Activated T-helper 1 cell treated with anti-CD3 and anti-CD28 coated beads, Interleukin-12 subunit alpha, Interleukin-12 subunit beta, Interleukin-2, Interleukin-4 antibody, amounts not matched to agents 30 ng/mL and 10 ng/mL and 1 ng/mL, durations not matched to agents 14 hours and 24 hours and 36 hours (primary cell): ENCODE data around the gene ENPP5. TPM values are rescaled to one million over a fixed set of nuclear protein-coding genes. Genes with fewer than 3 reads are reported as not detected.
"Not testable (repeated sequence)": the region's sequence is repeated elsewhere in the genome, so short reads cannot be mapped to it uniquely, and the experiment has no call there.

Experiments
- DNase-seq: peaks from one replicate; pipeline ENCODE4 v3.0.0; 2021; ENCODE audit warnings: low spot score
- H3K27ac Mint-ChIP-seq: one replicate; pipeline ENCODE4 v1.8.0; 2021; ENCODE audit warnings: mild to moderate bottlenecking, mixed read lengths
- H3K27me3 Mint-ChIP-seq: one replicate; pipeline ENCODE4 v1.8.0; 2022; ENCODE audit warnings: mild to moderate bottlenecking, moderate library complexity, mixed read lengths; ENCODE audit not compliant: insufficient read depth
- H3K36me3 Mint-ChIP-seq: one replicate; pipeline ENCODE4 v1.8.0; 2021; ENCODE audit warnings: low read depth, mixed read lengths
- H3K4me1 Mint-ChIP-seq: one replicate; pipeline ENCODE4 v1.8.0; 2021; ENCODE audit warnings: low read depth, mixed read lengths
- H3K4me3 Mint-ChIP-seq: one replicate; pipeline ENCODE4 v1.8.0; 2021; ENCODE audit warnings: mild to moderate bottlenecking, moderate library complexity, mixed read lengths
- H3K9me3 Mint-ChIP-seq: one replicate; pipeline ENCODE4 v1.8.0; 2021; ENCODE audit warnings: mixed read lengths
- intact Hi-C: fragments of 100-400 bp; cut with micrococcal nuclease; formaldehyde crosslinking; loops from one replicate; pipeline ENCODE4 v1.15.1; 2024
- total RNA-seq: library from RNA; stranded (reverse); gene quantifications from 2 replicates; pipeline ENCODE4 v1.2.3, GENCODE V29; 2022

Gene ENPP5
- total RNA-seq, 1 donor from 2014 or later: not detected

DNA sequence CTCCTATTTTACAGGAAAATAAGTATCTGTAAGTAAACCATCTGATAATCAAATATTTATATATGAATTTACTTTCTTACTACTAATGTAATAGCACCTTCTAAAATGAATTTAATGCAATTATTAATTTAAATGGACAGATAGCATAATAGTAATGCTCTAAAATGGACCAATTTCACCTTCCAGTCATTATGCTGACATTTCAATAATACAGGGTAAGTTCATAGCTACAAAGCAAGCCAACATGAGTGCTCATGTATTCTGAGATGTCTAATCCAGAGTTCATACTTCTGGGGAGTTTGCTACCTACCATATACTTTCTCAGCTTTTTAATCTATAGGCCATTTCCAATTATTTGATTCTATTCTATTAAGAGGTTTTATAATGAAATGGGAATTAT, 11.6 kb downstream of the ENPP5 start:
- Mint-ChIP-seq H3K9me3 (no peaks in the 10 kb centered on the region), H3K4me3 (no peak overlapping the region), H3K27ac (no peak overlapping the region), H3K27me3 (peaks cover 41% of the 10 kb centered on the region), H3K36me3 (no peaks in the 10 kb centered on the region), H3K4me1 (no peaks in the 10 kb centered on the region)
- intact Hi-C loops: no loop called here
- DNase-seq: no peak

DNA sequence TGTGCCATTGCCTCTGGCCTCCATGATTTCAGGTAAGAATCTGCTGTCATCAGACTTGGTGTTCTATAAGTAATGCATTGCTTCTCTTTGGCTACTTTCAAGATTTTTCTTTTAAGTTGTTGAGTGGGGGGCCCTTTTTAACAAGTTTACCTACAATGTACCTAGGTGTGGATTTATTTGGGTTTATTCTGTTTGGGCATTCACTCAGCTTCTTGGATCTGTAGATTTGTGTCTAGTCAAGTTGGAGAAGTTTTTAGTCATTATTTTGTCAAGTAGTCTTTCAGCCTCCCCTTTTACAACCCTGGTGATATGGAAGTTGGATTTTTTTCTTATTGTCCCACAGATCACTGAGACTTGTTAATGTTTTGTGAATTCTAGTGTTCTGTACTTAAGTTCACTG, 14.1 kb downstream of the ENPP5 start:
- H3K9me3 Mint-ChIP-seq: no peaks in the 10 kb centered on the region
- H3K4me1 Mint-ChIP-seq: no peaks in the 10 kb centered on the region
- H3K4me3 Mint-ChIP-seq: no peak overlapping the region
- intact Hi-C loops: no loop called here
- DNase-seq: no peak
- H3K27me3 Mint-ChIP-seq: peaks cover 42% of the 10 kb centered on the region
- H3K27ac Mint-ChIP-seq: no peak overlapping the region
- H3K36me3 Mint-ChIP-seq: no peaks in the 10 kb centered on the region

- H3K4me3 Mint-ChIP-seq, DNase-seq, H3K27ac Mint-ChIP-seq, H3K9me3 Mint-ChIP-seq, intact Hi-C loops, H3K36me3 Mint-ChIP-seq, H3K4me1 Mint-ChIP-seq: not testable (repeated sequence)
- H3K27me3 Mint-ChIP-seq: peaks cover 12% of the 10 kb centered on the region
Observed at GRCh38 chr6:46149066-46149465, 21.7 kb downstream of the ENPP5 start.

GRCh38 chr6:46144270-46144669, 26.5 kb downstream of the ENPP5 start:
- H3K27me3 Mint-ChIP-seq: no peaks in the 10 kb centered on the region

GRCh38 chr6:46138281-46138680, 32.5 kb downstream of the ENPP5 start:
- no peak for DNase-seq
- intact Hi-C loops: no loop called here
- no peak overlapping the region for H3K27ac Mint-ChIP-seq
- H3K4me1 Mint-ChIP-seq: no peaks in the 10 kb centered on the region
- H3K36me3 Mint-ChIP-seq: peaks cover 4% of the 10 kb centered on the region
- no peaks in the 10 kb centered on the region for H3K9me3 Mint-ChIP-seq
- H3K27me3 Mint-ChIP-seq: no peaks in the 10 kb centered on the region
- H3K4me3 Mint-ChIP-seq: no peak overlapping the region

More at GRCh38 chr6:46144270-46144669, 26.5 kb downstream of the ENPP5 start:
- Mint-ChIP-seq H3K4me3 (no peak overlapping the region), H3K4me1 (no peaks in the 10 kb centered on the region), H3K27ac (no peak overlapping the region), H3K36me3 (peaks cover 2% of the 10 kb centered on the region), H3K9me3 (no peaks in the 10 kb centered on the region)
- DNase-seq: no peak
- intact Hi-C loops: no loop called here

DNA sequence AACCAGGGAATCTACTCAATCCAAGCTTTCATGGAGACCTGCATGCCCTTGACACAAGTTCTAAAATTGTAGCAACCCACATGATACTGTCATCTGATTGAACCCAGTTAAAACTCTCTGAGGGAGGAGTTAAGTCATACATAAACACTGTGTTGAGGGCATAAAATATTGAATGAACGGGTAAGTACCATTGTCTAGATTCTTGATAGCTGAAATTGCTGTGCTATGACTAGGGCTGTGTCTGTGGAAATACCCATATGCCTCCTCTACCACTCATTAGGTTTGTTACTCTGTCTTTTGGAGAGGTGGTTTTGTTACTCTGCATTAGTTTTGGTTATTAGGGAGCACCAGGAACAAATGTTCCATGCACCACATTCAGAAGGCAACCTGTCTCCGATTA, 33.4 kb downstream of the ENPP5 start:
- Mint-ChIP-seq H3K9me3 (no peaks in the 10 kb centered on the region), H3K27ac (no peak overlapping the region), H3K4me3 (no peak overlapping the region), H3K36me3 (peaks cover 2% of the 10 kb centered on the region), H3K4me1 (no peaks in the 10 kb centered on the region), H3K27me3 (no peaks in the 10 kb centered on the region)
- intact Hi-C loops: no loop called here
- DNase-seq: no peak

DNA sequence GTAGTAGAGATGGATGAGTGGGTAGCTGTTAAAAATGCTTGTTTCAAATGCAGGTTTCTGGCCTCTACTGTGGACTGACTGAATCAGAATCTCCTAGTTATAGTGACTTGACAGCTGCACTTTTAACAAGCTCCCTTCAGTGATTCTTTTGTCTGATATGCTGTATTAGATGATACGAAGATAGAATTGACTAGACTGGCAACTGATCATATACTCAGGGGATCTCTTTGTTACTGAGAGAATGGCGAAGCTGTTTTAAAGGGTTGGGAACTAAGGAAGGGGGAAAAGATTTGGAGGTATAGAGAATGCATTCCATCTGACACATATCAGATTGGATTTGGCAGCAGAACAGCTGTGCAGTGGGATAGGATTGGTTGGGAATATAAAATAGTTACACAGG, 33.9 kb downstream of the ENPP5 start:
- intact Hi-C loops: no loop called here

DNA sequence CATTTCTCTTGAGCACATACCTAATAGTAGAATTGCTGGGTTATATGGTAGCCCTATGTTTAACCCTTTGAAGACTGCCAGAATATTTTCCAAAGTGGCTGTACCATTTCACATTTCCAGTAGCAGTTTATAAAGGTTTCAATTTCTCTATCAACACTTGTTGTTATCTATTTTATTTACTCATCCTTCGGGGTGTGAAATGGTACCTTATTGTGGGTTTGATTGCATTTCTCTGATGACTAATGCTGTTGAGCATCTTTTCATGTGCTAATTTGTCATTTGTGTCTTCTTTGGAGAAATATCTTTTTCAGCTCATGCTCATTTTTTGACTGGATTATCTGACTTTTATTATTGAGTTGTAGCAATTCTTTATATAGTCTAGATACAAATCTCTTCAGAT, 35.6 kb downstream of the ENPP5 start:
- Mint-ChIP-seq H3K9me3 (no peaks in the 10 kb centered on the region), H3K4me3 (no peak overlapping the region), H3K36me3 (peaks cover 2% of the 10 kb centered on the region), H3K27ac (no peak overlapping the region), H3K4me1 (peaks cover 7% of the 10 kb centered on the region), H3K27me3 (no peaks in the 10 kb centered on the region)
- intact Hi-C loops: no loop called here
- DNase-seq: no peak

More for the DNA sequence above, 33.9 kb downstream of the ENPP5 start:
- H3K27me3 Mint-ChIP-seq: no peaks in the 10 kb centered on the region
- H3K9me3 Mint-ChIP-seq: no peaks in the 10 kb centered on the region
- H3K4me3 Mint-ChIP-seq: no peak overlapping the region
- peaks cover 2% of the 10 kb centered on the region for H3K36me3 Mint-ChIP-seq
- DNase-seq: no peak
- H3K27ac Mint-ChIP-seq: no peak overlapping the region
- no peaks in the 10 kb centered on the region for H3K4me1 Mint-ChIP-seq

DNA sequence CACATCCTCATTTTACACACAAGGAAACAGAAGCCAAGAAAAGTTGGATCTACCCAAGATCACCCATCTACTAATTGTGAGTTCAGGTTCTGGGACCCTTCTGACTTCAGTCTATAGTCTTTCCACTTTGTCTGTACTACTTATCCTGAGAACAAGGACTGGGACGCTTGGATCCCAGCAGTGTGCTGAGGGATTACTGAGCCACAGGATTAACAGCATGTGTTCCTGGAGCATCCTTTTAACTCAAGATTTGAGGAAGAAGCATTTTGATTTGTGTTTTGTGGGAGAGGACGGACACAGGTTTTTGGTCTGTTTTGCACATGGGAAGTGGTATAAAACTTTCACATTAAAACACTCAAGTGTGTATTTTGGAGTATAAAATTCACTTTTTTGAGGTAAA, 36.6 kb downstream of the ENPP5 start:
- no peak overlapping the region for H3K27ac Mint-ChIP-seq
- H3K4me3 Mint-ChIP-seq: no peak overlapping the region
- H3K36me3 Mint-ChIP-seq: peaks cover 2% of the 10 kb centered on the region
- intact Hi-C loops: no loop called here
- DNase-seq: no peak
- peaks cover 14% of the 10 kb centered on the region for H3K4me1 Mint-ChIP-seq
- no peaks in the 10 kb centered on the region for H3K9me3 Mint-ChIP-seq
- no peaks in the 10 kb centered on the region for H3K27me3 Mint-ChIP-seq

DNA sequence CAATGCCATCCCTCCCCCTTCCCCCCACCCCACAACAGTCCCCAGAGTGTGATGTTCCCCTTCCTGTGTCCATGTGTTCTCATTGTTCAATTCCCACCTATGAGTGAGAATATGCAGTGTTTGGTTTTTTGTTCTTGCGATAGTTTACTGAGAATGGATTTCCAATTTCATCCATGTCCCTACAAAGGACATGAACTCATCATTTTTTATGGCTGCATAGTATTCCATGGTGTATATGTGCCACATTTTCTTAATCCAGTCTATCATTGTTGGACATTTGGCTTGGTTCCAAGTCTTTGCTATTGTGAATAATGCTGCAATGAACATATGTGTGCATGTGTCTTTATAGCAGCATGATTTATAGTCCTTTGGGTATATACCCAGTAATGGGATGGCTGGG, 39.5 kb downstream of the ENPP5 start:
- H3K27me3 Mint-ChIP-seq, intact Hi-C loops, H3K36me3 Mint-ChIP-seq, H3K9me3 Mint-ChIP-seq, H3K27ac Mint-ChIP-seq, DNase-seq: not testable (repeated sequence)
- Mint-ChIP-seq H3K4me1 (peaks cover 25% of the 10 kb centered on the region), H3K4me3 (peak overlapping the region; percentile 17)

DNA sequence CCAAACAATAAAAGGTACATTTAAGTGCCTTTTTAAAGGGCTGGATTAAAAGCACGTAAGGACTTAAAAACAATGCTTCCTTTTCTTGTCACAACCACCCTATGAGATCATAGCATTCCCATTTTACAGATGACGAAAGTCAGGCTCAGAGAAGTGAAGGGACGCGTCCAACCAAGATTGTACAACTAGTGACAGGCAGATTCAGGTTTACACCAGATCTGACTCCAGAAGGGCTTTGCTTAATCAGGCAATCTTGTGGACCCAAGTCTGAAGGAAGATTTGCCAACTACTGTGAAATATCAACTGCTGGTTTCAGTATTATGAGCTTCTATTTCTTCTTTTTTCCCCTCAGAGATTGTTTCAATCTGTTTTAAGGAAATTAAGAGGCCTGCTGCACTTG, 40.1 kb downstream of the ENPP5 start:
- peaks cover 2% of the 10 kb centered on the region for H3K36me3 Mint-ChIP-seq
- intact Hi-C loops: no loop called here

GRCh38 chr6:46129629-46130511, 40.9 kb downstream of the ENPP5 start, which contains the start of gene ENPP4:
ENPP4 (plus strand) TSS chr6:46129989; CDS start chr6:46139584, 9,595 bp downstream.
- intact Hi-C loops: loop anchor here (1.0 to 2.0 kb wide), 4 partner anchors 40 to 119 kb away; no protein-coding TSS in a partner anchor
- peaks cover 2% of the 10 kb centered on the region for H3K27me3 Mint-ChIP-seq
- peak; percentile 92 for DNase-seq
- no peaks in the 10 kb centered on the region for H3K9me3 Mint-ChIP-seq
- peak within 1 kb of the TSS; percentile 75 for H3K27ac Mint-ChIP-seq
- H3K4me1 Mint-ChIP-seq: peaks cover 25% of the 10 kb centered on the region
- H3K4me3 Mint-ChIP-seq: peak within 1 kb of the TSS; percentile 91
- peaks cover 2% of the 10 kb centered on the region for H3K36me3 Mint-ChIP-seq

More for the DNA sequence above, 40.1 kb downstream of the ENPP5 start:
- Mint-ChIP-seq H3K4me3 (peak overlapping the region; percentile 91), H3K27me3 (peaks cover 2% of the 10 kb centered on the region), H3K4me1 (peaks cover 25% of the 10 kb centered on the region), H3K9me3 (no peaks in the 10 kb centered on the region), H3K27ac (peak overlapping the region; percentile 38)
- no peak for DNase-seq

GRCh38 chr6:46129291-46129628, 41.5 kb downstream of the ENPP5 start:
- Mint-ChIP-seq H3K4me3 (peak overlapping the region; percentile 91), H3K9me3 (no peaks in the 10 kb centered on the region), H3K36me3 (peaks cover 2% of the 10 kb centered on the region), H3K4me1 (peaks cover 25% of the 10 kb centered on the region), H3K27ac (peak overlapping the region; percentile 6), H3K27me3 (peaks cover 3% of the 10 kb centered on the region)
- intact Hi-C loops: loop anchor here (1.0 to 2.0 kb wide), 4 partner anchors 39 to 118 kb away; no protein-coding TSS in a partner anchor
- no peak for DNase-seq
